Measurements from ENCODE around the gene NFIC.

DNA sequence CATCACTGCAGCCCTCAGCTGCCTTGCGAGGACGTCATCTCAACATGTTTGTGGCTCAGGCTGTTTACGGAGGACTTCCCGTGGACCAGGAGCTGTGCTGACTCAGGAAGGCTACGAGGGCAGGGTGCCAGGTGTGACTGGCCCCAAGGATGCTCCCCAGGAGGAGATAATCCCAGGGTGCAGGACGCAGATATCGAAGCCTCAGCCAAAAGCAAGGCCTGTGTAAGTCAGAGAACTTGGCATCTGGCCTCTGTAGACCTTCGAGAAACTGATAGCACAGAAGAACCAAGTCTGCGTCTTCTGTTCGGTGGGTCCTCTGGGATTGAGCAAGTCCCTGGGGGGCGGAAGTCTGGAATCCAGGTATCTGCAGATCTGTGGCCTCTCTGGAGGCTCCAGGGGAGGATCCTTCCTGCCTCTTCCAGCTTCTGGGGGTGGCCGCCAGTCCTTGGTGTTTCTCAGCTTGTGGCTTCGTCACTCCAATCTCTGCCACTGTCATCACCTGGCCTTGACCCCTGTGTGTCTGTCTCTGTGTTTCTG lies 136.7 kb downstream of the NFIC start:
- TF ChIP-seq, protein P1, sequence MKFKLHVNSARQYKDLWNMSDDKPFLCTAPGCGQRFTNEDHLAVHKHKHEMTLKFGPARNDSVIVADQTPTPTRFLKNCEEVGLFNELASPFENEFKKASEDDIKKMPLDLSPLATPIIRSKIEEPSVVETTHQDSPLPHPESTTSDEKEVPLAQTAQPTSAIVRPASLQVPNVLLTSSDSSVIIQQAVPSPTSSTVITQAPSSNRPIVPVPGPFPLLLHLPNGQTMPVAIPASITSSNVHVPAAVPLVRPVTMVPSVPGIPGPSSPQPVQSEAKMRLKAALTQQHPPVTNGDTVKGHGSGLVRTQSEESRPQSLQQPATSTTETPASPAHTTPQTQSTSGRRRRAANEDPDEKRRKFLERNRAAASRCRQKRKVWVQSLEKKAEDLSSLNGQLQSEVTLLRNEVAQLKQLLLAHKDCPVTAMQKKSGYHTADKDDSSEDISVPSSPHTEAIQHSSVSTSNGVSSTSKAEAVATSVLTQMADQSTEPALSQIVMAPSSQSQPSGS (IDR thresholded peaks at IDR 0.05; ENCODE audit: low read length) = no peak
- TF ChIP-seq, protein P2, sequence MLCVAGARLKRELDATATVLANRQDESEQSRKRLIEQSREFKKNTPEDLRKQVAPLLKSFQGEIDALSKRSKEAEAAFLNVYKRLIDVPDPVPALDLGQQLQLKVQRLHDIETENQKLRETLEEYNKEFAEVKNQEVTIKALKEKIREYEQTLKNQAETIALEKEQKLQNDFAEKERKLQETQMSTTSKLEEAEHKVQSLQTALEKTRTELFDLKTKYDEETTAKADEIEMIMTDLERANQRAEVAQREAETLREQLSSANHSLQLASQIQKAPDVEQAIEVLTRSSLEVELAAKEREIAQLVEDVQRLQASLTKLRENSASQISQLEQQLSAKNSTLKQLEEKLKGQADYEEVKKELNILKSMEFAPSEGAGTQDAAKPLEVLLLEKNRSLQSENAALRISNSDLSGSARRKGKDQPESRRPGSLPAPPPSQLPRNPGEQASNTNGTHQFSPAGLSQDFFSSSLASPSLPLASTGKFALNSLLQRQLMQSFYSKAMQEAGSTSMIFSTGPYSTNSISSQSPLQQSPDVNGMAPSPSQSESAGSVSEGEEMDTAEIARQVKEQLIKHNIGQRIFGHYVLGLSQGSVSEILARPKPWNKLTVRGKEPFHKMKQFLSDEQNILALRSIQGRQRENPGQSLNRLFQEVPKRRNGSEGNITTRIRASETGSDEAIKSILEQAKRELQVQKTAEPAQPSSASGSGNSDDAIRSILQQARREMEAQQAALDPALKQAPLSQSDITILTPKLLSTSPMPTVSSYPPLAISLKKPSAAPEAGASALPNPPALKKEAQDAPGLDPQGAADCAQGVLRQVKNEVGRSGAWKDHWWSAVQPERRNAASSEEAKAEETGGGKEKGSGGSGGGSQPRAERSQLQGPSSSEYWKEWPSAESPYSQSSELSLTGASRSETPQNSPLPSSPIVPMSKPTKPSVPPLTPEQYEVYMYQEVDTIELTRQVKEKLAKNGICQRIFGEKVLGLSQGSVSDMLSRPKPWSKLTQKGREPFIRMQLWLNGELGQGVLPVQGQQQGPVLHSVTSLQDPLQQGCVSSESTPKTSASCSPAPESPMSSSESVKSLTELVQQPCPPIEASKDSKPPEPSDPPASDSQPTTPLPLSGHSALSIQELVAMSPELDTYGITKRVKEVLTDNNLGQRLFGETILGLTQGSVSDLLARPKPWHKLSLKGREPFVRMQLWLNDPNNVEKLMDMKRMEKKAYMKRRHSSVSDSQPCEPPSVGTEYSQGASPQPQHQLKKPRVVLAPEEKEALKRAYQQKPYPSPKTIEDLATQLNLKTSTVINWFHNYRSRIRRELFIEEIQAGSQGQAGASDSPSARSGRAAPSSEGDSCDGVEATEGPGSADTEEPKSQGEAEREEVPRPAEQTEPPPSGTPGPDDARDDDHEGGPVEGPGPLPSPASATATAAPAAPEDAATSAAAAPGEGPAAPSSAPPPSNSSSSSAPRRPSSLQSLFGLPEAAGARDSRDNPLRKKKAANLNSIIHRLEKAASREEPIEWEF (IDR thresholded peaks at IDR 0.05; ENCODE audit: insufficient replicate concordance, low read depth, low read length) = no peak
- TF ChIP-seq NFYA (IDR thresholded peaks at IDR 0.05; ENCODE audit: borderline replicate concordance, low read depth, low read length) = no peak
- TF ChIP-seq, protein P3, sequence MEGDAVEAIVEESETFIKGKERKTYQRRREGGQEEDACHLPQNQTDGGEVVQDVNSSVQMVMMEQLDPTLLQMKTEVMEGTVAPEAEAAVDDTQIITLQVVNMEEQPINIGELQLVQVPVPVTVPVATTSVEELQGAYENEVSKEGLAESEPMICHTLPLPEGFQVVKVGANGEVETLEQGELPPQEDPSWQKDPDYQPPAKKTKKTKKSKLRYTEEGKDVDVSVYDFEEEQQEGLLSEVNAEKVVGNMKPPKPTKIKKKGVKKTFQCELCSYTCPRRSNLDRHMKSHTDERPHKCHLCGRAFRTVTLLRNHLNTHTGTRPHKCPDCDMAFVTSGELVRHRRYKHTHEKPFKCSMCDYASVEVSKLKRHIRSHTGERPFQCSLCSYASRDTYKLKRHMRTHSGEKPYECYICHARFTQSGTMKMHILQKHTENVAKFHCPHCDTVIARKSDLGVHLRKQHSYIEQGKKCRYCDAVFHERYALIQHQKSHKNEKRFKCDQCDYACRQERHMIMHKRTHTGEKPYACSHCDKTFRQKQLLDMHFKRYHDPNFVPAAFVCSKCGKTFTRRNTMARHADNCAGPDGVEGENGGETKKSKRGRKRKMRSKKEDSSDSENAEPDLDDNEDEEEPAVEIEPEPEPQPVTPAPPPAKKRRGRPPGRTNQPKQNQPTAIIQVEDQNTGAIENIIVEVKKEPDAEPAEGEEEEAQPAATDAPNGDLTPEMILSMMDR (IDR thresholded peaks at IDR 0.05 in 2 of 3, conservative IDR thresholded peaks at IDR 0.05 in 1 of 3; ENCODE audit: control insufficient read depth in 2 of 3, extremely low read depth in 1 of 3, insufficient read depth in 1 of 3, low read depth in 3 of 3, low read length in 3 of 3) = no peak
- TF ChIP-seq RCOR1 (conservative IDR thresholded peaks at IDR 0.05; ENCODE audit: low read depth, low read length) = no peak
- TF ChIP-seq, protein P4, sequence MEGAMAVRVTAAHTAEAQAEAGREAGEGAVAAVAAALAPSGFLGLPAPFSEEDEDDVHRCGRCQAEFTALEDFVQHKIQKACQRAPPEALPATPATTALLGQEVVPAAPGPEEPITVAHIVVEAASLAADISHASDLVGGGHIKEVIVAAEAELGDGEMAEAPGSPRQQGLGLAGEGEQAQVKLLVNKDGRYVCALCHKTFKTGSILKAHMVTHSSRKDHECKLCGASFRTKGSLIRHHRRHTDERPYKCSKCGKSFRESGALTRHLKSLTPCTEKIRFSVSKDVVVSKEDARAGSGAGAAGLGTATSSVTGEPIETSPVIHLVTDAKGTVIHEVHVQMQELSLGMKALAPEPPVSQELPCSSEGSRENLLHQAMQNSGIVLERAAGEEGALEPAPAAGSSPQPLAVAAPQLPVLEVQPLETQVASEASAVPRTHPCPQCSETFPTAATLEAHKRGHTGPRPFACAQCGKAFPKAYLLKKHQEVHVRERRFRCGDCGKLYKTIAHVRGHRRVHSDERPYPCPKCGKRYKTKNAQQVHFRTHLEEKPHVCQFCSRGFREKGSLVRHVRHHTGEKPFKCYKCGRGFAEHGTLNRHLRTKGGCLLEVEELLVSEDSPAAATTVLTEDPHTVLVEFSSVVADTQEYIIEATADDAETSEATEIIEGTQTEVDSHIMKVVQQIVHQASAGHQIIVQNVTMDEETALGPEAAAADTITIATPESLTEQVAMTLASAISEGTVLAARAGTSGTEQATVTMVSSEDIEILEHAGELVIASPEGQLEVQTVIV (IDR thresholded peaks at IDR 0.05; ENCODE audit: borderline replicate concordance, partially characterized antibody) = no peak
- TF ChIP-seq, protein P5, sequence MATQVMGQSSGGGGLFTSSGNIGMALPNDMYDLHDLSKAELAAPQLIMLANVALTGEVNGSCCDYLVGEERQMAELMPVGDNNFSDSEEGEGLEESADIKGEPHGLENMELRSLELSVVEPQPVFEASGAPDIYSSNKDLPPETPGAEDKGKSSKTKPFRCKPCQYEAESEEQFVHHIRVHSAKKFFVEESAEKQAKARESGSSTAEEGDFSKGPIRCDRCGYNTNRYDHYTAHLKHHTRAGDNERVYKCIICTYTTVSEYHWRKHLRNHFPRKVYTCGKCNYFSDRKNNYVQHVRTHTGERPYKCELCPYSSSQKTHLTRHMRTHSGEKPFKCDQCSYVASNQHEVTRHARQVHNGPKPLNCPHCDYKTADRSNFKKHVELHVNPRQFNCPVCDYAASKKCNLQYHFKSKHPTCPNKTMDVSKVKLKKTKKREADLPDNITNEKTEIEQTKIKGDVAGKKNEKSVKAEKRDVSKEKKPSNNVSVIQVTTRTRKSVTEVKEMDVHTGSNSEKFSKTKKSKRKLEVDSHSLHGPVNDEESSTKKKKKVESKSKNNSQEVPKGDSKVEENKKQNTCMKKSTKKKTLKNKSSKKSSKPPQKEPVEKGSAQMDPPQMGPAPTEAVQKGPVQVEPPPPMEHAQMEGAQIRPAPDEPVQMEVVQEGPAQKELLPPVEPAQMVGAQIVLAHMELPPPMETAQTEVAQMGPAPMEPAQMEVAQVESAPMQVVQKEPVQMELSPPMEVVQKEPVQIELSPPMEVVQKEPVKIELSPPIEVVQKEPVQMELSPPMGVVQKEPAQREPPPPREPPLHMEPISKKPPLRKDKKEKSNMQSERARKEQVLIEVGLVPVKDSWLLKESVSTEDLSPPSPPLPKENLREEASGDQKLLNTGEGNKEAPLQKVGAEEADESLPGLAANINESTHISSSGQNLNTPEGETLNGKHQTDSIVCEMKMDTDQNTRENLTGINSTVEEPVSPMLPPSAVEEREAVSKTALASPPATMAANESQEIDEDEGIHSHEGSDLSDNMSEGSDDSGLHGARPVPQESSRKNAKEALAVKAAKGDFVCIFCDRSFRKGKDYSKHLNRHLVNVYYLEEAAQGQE (IDR thresholded peaks at IDR 0.05; ENCODE audit: low read depth, low read length) = no peak
- TF ChIP-seq FOXM1 (IDR thresholded peaks at IDR 0.05; ENCODE audit: low read depth, low read length) = no peak
